ENCODE data around the gene SLC35F1.

GRCh38 chr6:118092086-118092485, 185.0 kb downstream of the SLC35F1 start:
- no peak for TF ChIP-seq POLR2A (IDR thresholded peaks at IDR 0.05)
- TF ChIP-seq CTCF (IDR thresholded peaks at IDR 0.05): no peak
